DND-41 (cell line): Measurements from ENCODE around the gene PITPNM3.
"Not testable (repeated sequence)": the region's sequence is repeated elsewhere in the genome, so short reads cannot be mapped to it uniquely, and the experiment has no call there.

ENCODE experiments used
- ATAC-seq: fragments of 200-7000 bp; cut with Tn5 transposase; 3 replicates; pipeline ENCODE4 v1.9.1; 2021; ENCODE audit warnings: low read depth; ENCODE audit not compliant: insufficient read depth
- DNase-seq: peaks from one replicate; pipeline ENCODE4 v3.0.0-alpha.2; 2020
- H2AFZ ChIP-seq: 2 replicates; pipeline ENCODE4 v1.6.0; 2012; ENCODE audit warnings: low read depth, low read length
- H3K27ac ChIP-seq: 2 replicates; pipeline ENCODE4 v1.5.1; 2012; ENCODE audit warnings: low read length, inconsistent platforms
- H3K27me3 ChIP-seq: fragments of 200-600 bp; sonication (generic); 2 replicates; pipeline ENCODE4 v1.6.0; 2012; ENCODE audit warnings: low read length, mild to moderate bottlenecking, inconsistent platforms; ENCODE audit not compliant: insufficient read depth, poor library complexity
- H3K36me3 ChIP-seq: 2 replicates; pipeline ENCODE4 v1.5.1; 2012; ENCODE audit warnings: low read length, inconsistent platforms; ENCODE audit not compliant: insufficient read depth
- H3K4me1 ChIP-seq: 2 replicates; pipeline ENCODE4 v1.5.1; 2012; ENCODE audit warnings: mild to moderate bottlenecking, low read length; ENCODE audit not compliant: insufficient read depth
- H3K4me2 ChIP-seq: 2 replicates; pipeline ENCODE4 v1.6.0; 2012; ENCODE audit warnings: mild to moderate bottlenecking, moderate library complexity, low read length, inconsistent platforms; ENCODE audit not compliant: insufficient read depth
- H3K4me3 ChIP-seq, 2 experiments: fragments of 200-600 bp in 1 of 2; shearing (Covaris generic) in 1 of 2; 2 replicates each; pipeline ENCODE4 v1.5.1; 2012 to 2016; ENCODE audit warnings: inconsistent platforms in 2 of 2, low read length in 2 of 2, mild to moderate bottlenecking in 2 of 2, low read depth in 1 of 2, moderate library complexity in 1 of 2
- H3K79me2 ChIP-seq: 2 replicates; pipeline ENCODE4 v1.6.0; 2012; ENCODE audit warnings: low read length, inconsistent platforms; ENCODE audit not compliant: insufficient read depth
- H3K9ac ChIP-seq: 2 replicates; pipeline ENCODE4 v1.6.0; 2012; ENCODE audit warnings: low read depth, mild to moderate bottlenecking, inconsistent platforms, low read length, moderate library complexity
- H3K9me3 ChIP-seq: 2 replicates; pipeline ENCODE4 v1.5.1; 2012; ENCODE audit warnings: low read length, moderate library complexity, mild to moderate bottlenecking, inconsistent platforms; ENCODE audit not compliant: insufficient read depth, severe bottlenecking
- H4K20me1 ChIP-seq: 2 replicates; pipeline ENCODE4 v1.6.0; 2012; ENCODE audit warnings: low read length; ENCODE audit not compliant: insufficient read depth
- EZH2 ChIP-seq: IDR thresholded peaks from 3 replicates; pipeline ENCODE4 v1.6.1; 2012; ENCODE audit warnings: borderline replicate concordance, low read depth, mild to moderate bottlenecking, moderate library complexity, low read length, inconsistent platforms; ENCODE audit not compliant: severe bottlenecking
- TF ChIP-seq, protein P1 (sequence below): IDR thresholded peaks from 2 replicates; pipeline ENCODE4 v1.5.1; 2012; ENCODE audit warnings: borderline replicate concordance, low read length, moderate library complexity, mild to moderate bottlenecking; ENCODE audit not compliant: poor library complexity, severe bottlenecking; ENCODE audit errors: extremely low read depth

Gene PITPNM3

DNA sequence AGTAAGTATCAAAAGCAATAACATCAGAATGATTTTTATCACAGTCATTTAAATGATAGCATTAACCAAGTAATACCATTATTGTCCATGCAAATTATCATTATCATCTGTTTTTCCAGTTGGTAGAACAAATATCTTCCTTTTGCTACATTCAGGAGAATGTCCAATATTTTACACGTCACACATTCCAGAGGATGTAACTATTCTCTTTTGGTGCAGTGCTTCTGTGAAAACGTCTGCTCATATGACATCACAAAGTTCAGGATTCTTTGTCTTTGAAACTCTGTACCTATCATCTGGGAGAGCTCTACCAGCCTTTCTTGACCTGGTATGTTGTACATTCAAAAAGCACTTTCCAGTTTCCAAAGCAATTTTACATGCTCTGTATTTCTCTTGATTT, 40.2 kb upstream of the PITPNM3 start:
- no peak overlapping the region for H2AFZ ChIP-seq
- peaks cover 86% of the 10 kb centered on the region for H3K36me3 ChIP-seq
- H3K79me2 ChIP-seq = no peaks in the 10 kb centered on the region
- DNase-seq = no peak
- H4K20me1 ChIP-seq = no peaks in the 10 kb centered on the region
- ATAC-seq = no peak
- H3K9me3 ChIP-seq = no peaks in the 10 kb centered on the region
- no peaks in the 10 kb centered on the region for H3K27me3 ChIP-seq
- no peak overlapping the region for H3K9ac ChIP-seq
- no peak overlapping the region for H3K4me2 ChIP-seq
- H3K27ac ChIP-seq = no peak overlapping the region
- H3K4me1 ChIP-seq = no peaks in the 10 kb centered on the region
- TF ChIP-seq EZH2 = no peak
- TF ChIP-seq, protein P1, sequence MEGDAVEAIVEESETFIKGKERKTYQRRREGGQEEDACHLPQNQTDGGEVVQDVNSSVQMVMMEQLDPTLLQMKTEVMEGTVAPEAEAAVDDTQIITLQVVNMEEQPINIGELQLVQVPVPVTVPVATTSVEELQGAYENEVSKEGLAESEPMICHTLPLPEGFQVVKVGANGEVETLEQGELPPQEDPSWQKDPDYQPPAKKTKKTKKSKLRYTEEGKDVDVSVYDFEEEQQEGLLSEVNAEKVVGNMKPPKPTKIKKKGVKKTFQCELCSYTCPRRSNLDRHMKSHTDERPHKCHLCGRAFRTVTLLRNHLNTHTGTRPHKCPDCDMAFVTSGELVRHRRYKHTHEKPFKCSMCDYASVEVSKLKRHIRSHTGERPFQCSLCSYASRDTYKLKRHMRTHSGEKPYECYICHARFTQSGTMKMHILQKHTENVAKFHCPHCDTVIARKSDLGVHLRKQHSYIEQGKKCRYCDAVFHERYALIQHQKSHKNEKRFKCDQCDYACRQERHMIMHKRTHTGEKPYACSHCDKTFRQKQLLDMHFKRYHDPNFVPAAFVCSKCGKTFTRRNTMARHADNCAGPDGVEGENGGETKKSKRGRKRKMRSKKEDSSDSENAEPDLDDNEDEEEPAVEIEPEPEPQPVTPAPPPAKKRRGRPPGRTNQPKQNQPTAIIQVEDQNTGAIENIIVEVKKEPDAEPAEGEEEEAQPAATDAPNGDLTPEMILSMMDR = no peak
- no peak overlapping the region for H3K4me3 ChIP-seq

DNA sequence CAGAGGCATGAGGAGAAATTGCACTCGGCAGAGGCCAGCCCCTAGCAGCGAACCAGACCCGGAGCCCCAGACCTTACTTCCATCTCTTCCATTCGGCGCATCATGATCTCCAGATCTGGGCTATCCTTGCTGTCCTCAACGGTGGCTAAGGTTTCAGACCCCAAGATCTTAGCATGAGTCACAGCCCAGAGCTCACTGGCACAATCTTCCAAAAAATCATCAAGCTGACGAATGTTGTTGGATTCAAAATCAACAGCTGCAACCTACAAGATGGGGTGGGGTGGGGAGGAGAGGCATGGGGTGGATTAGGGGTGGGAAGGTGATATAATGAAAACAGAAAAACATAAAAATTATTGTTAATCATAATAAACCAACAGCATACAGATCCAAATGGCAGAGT, 39.7 kb upstream of the PITPNM3 start:
- H4K20me1 ChIP-seq = no peaks in the 10 kb centered on the region
- no peak overlapping the region for H3K4me2 ChIP-seq
- no peaks in the 10 kb centered on the region for H3K27me3 ChIP-seq
- ATAC-seq (no peak), DNase-seq (no peak)
- TF ChIP-seq EZH2 = no peak
- TF ChIP-seq, protein P1 = no peak
- no peaks in the 10 kb centered on the region for H3K9me3 ChIP-seq
- H3K27ac ChIP-seq = no peak overlapping the region
- peaks cover 86% of the 10 kb centered on the region for H3K36me3 ChIP-seq
- H3K9ac ChIP-seq = no peak overlapping the region
- H3K79me2 ChIP-seq = no peaks in the 10 kb centered on the region
- no peak overlapping the region for H2AFZ ChIP-seq
- H3K4me3 ChIP-seq = no peak overlapping the region
- no peaks in the 10 kb centered on the region for H3K4me1 ChIP-seq

DNA sequence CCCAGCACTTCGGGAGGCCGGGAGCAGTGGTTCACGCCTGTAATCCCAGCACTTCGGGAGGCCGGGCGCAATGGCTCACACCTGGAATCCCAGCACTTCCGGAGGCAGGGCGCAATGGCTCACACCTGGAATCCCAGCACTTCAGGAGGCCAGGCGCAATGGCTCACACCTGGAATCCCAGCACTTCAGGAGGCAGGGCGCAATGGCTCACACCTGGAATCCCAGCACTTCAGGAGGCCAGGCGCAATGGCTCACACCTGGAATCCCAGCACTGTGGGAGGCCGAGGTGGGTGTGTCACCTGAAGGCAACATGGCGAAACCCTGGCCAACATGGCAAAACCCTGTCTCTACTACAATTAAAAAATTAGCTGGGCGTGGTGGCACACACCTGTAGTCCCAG, 37.0 kb upstream of the PITPNM3 start:
- not testable (repeated sequence) for H3K4me2 ChIP-seq, H2AFZ ChIP-seq, H3K4me1 ChIP-seq, H3K27me3 ChIP-seq, H3K9ac ChIP-seq, DNase-seq, H3K27ac ChIP-seq, H3K4me3 ChIP-seq, ATAC-seq, H3K79me2 ChIP-seq, H4K20me1 ChIP-seq, H3K9me3 ChIP-seq
- H3K36me3 ChIP-seq = peaks cover 83% of the 10 kb centered on the region

DNA sequence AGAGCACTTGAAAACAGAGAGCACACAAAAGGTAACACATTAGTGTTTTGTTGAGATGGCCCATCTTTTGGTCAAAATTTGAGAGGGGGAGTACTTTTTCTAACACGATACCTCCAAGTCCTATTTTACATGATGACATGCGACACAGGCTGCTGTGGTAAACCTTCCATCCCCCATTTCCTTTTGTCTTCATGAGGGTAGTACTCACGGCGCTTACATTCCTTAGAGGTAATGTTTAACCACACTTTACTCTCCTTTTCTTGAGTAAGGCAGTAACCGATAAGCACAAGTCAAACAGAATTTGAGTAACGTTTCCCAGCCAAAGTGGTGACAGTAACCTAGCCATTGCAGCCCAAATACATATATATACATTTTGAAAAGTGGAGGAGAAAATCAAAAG, 35.8 kb upstream of the PITPNM3 start:
- Histone ChIP-seq H3K27me3 (no peaks in the 10 kb centered on the region), H2AFZ (no peak overlapping the region), H3K79me2 (no peaks in the 10 kb centered on the region), H3K4me2 (no peak overlapping the region), H3K9me3 (no peaks in the 10 kb centered on the region), H3K36me3 (peaks cover 86% of the 10 kb centered on the region), H3K4me3 (no peak overlapping the region), H4K20me1 (no peaks in the 10 kb centered on the region), H3K9ac (no peak overlapping the region), H3K27ac (no peak overlapping the region), H3K4me1 (no peaks in the 10 kb centered on the region)
- no peak for DNase-seq
- no peak for ATAC-seq
- no peak for TF ChIP-seq EZH2
- TF ChIP-seq, protein P1 = no peak
